ENCODE measurements around the gene CLDN17. TPM values are rescaled to one million over a fixed set of nuclear protein-coding genes. Genes with fewer than 3 reads are reported as not detected.

The CLDN17 gene
- total RNA-seq, 1 experiment from 2014 or later = not detected

DNA sequence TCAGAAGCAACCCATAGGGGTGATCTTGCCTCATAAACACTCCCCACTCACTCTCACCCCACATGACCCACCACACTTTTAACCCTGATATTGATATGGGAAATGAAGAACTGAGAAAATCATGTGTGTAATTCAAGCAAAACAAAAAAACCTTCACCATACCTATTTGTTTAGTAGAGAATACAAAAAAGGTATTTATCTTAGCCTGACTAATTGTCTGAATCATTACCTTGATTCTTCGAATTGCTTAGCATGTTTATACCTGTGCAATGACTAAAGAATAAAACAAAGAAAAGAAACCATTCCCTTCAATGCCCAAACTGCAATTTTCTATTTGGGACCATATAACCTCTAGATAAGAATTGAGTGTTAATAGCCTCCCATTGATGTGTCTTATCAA is 1.8 kb downstream of the CLDN17 start:
- H2BK15ac ChIP-seq (ENCODE audit: low read depth, low read length) = no peak overlapping the region
- H3K9ac ChIP-seq (ENCODE audit: extremely low read depth, insufficient read length, low read length) = no peak overlapping the region
- no peaks in the 10 kb centered on the region for H3K4me1 ChIP-seq (ENCODE audit: insufficient read depth, low read length)
- no peak for DNase-seq
- no peak overlapping the region for H3K27ac Mint-ChIP-seq
- no peak overlapping the region for H4K5ac ChIP-seq (ENCODE audit: insufficient read length, low read depth, low read length)
- WGBS (ENCODE audit: extremely low coverage, insufficient read length, low lambda C conversion rate) = no CpG with 5 or more reads among the region's 1 CpG
- H3K79me1 ChIP-seq (ENCODE audit: insufficient read depth, low read depth, low read length, poor library complexity, severe bottlenecking) = no peaks in the 10 kb centered on the region
- H2BK12ac ChIP-seq (ENCODE audit: insufficient read length, low read depth, low read length) = no peak overlapping the region
- no peak overlapping the region for H3K4me3 Mint-ChIP-seq
- H3K4ac ChIP-seq (ENCODE audit: low read depth, low read length) = no peak overlapping the region
- H2AK5ac ChIP-seq (ENCODE audit: insufficient read length, low read length) = no peak overlapping the region
- H3K27me3 ChIP-seq (ENCODE audit: insufficient read depth, low read length) = no peaks in the 10 kb centered on the region
- H3K27me3 Mint-ChIP-seq (ENCODE audit: low read depth) = no peaks in the 10 kb centered on the region; the same call in 1 of the 2 replicates
- no peaks in the 10 kb centered on the region for H3K9me3 ChIP-seq (ENCODE audit: control insufficient read depth, low read depth, low read length)
- no peak overlapping the region for H4K91ac ChIP-seq (ENCODE audit: insufficient read length, low read depth, low read length)
- no peak overlapping the region for H2AFZ ChIP-seq (ENCODE audit: low read length)
- TF ChIP-seq, protein P1, sequence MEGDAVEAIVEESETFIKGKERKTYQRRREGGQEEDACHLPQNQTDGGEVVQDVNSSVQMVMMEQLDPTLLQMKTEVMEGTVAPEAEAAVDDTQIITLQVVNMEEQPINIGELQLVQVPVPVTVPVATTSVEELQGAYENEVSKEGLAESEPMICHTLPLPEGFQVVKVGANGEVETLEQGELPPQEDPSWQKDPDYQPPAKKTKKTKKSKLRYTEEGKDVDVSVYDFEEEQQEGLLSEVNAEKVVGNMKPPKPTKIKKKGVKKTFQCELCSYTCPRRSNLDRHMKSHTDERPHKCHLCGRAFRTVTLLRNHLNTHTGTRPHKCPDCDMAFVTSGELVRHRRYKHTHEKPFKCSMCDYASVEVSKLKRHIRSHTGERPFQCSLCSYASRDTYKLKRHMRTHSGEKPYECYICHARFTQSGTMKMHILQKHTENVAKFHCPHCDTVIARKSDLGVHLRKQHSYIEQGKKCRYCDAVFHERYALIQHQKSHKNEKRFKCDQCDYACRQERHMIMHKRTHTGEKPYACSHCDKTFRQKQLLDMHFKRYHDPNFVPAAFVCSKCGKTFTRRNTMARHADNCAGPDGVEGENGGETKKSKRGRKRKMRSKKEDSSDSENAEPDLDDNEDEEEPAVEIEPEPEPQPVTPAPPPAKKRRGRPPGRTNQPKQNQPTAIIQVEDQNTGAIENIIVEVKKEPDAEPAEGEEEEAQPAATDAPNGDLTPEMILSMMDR (conservative IDR thresholded peaks at IDR 0.05) = no peak
- H3K4me1 Mint-ChIP-seq = peaks cover 4 to 6% of the 10 kb centered on the region in 2 experiments
- no peaks in the 10 kb centered on the region for H3K79me2 ChIP-seq (ENCODE audit: insufficient read depth, low read length)
- H3K23ac ChIP-seq (ENCODE audit: insufficient read length, low read depth, low read length) = no peak overlapping the region
- H4K20me1 ChIP-seq (ENCODE audit: control insufficient read depth, insufficient read depth, insufficient read length) = no peaks in the 10 kb centered on the region
- H3K9me3 Mint-ChIP-seq = no peaks in the 10 kb centered on the region
- H3K4me2 ChIP-seq (ENCODE audit: insufficient read depth, insufficient read length, low read length) = no peak overlapping the region
- H3K36me3 Mint-ChIP-seq (ENCODE audit: insufficient read depth in 1 of 3, low read depth in 3 of 3) = no peaks in the 10 kb centered on the region
- H3K23me2 ChIP-seq (ENCODE audit: insufficient read length, low read depth, low read length, poor library complexity, severe bottlenecking) = no peaks in the 10 kb centered on the region
- H2BK5ac ChIP-seq (ENCODE audit: insufficient read length, low read length) = no peak overlapping the region
- H2BK20ac ChIP-seq (ENCODE audit: low read depth, low read length, poor library complexity, severe bottlenecking) = no peak overlapping the region
- H3K27ac ChIP-seq (ENCODE audit: insufficient read length, low read depth, low read length) = no peak overlapping the region
- H4K8ac ChIP-seq (replicated peaks; ENCODE audit: insufficient read length, low read depth, low read length) = no peak overlapping the region
- no peak overlapping the region for H3K56ac ChIP-seq (ENCODE audit: insufficient read length, low read depth, low read length)
- no peak overlapping the region for H3K14ac ChIP-seq (ENCODE audit: insufficient read depth, low read length)
- H3T11ph ChIP-seq (ENCODE audit: low read length) = no peak overlapping the region
- no peak overlapping the region for H3K18ac ChIP-seq (ENCODE audit: insufficient read length, low read depth, low read length)
- H2BK120ac ChIP-seq (ENCODE audit: low read depth, low read length, poor library complexity, severe bottlenecking) = no peak overlapping the region

All from H9 (cell line).